Activated gamma-delta T cell treated with Interleukin-2 at 50 U/mL for 16 hours (primary cell): ENCODE results near the gene MPHOSPH10.
A peak's percentile ranks its signal among the peaks of the same experiment; 100 is the strongest.
"Not testable (repeated sequence)": the region's sequence is repeated elsewhere in the genome, so short reads cannot be mapped to it uniquely, and the experiment has no call there.

Experiments
- DNase-seq: peaks from one replicate; pipeline ENCODE4 v3.0.0-alpha.2; 2020

MPHOSPH10 gene

DNA sequence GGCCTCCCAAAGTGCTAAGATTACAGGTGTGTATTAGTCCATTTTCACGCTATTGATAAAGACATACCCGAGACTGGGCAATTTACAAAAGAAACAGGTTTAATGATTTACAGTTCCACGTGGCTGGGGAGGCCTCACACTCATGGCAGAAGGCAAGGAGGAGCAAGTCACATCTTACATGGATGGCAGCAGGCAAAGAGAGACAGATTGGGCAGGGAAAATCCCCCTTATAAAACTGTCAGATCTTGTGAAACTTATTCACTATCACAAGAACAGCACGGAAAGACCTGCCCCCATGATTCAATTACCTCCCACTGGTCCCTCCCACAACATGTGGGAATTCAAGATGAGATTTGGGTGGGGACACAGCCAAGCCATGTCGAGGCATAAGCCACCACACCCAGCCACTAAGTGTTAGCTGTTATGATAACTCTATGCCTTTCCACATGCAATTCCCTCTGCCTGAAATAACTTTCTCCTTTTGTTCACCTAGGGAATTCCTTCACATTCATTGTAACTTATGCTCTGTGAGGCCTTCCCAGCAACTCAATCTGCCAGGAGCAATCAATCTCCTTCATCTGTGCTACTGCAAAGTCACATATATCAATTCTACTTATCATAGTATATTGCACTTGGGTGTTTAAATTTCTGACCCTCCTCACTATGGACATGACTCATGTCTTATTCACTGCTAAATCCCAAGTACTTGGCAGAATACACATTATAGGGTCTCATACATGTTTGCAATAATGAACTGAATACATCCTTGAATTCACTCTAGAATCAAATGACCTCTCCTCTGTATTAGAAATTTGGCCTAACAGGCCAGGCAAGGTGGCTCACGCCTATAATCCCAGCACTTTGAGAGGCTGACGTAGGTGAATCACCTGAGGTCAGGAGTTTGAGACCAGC is 7.8 kb upstream of the MPHOSPH10 start:
- DNase-seq: no peak

DNA sequence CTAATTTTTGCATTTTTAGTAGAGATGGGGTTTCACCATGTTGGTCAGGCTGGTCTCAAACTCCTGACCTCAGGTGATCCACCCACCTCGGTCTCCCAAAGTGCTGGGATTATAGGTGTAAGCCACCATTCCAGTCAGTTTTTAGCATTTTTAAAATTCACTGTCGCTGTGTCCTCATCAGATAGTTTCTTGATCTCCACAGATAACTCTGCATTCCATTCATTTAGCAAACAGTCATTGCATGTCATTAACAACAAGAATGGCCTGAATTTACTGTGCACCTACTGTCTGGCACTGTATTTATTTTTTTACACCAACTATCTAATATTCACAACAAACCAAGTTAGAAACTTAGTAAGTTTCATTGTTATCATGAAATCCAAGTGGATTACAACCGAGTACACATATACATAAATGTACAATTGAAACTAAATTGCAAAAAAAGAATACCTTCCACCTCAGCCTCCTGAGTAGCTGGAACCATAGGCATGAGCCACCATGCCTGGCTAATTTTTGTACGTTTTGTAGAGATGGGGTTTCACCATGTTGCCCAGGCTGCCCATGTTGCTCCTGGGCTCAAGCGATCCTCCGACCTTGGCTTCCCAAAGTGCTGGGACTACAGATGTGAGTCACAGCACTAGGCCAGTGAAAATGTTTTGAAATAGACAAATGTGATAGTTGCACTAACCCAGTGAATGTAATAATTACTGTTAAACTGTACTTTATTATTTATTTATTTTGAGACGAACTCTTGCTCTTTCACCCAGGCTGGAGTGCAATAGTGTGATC is 4.7 kb upstream of the MPHOSPH10 start:
- no peak for DNase-seq

DNA sequence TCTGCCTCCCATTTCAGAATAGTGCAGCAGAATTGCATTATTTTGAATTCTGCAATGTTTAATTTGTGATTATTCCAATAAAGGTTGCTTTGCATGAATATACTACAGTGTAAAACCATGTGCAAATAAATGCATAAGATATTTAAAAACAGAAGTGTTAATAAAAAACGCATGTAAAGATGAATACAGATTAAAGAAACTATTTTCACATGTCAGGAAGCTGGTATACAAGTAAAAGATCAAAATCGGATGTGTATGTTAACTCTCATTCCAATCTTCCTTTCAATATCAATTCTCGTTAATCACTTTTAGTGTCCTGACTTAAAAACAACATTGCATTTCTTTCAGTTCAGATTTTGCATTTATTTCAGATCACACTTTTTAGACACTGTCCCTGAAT is 3.5 kb upstream of the MPHOSPH10 start:
- DNase-seq: no peak

DNA sequence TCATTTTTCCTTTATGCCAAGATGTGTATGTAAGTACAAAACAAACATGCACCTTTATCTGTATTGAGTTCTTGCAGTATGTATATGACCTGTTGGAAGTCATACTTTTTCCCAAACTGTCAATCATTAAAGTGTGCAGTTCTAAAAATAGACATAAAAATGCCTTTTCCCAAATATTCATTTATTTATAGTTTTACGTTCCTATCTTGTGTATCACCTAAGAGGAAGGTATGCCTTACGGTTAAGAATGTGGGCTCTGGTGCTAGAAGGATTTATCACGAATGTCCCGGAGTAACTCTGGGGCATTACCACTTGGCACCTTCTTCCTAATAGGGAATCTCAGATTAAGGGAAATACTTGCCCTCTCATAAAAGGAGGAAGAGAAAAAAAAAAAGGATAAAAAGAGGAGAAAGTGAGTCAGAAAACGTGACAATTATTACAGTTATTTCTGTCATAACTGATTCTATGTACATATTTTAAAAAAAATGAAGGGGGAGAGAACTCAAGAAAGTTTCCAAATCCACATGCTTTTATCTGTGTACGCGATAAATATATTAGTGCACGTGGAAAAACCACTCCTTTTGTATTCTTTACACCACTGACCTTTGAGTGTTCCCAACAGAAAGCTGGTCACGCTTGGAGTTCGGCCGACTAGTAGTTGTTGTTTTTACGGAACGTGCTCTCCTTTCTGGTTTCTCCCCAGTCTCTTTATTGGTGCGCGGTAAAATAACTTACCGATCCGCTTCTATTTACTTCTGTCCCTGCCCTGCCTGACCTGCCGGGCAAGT is 1.1 kb upstream of the MPHOSPH10 start:
- DNase-seq: no peak

DNA sequence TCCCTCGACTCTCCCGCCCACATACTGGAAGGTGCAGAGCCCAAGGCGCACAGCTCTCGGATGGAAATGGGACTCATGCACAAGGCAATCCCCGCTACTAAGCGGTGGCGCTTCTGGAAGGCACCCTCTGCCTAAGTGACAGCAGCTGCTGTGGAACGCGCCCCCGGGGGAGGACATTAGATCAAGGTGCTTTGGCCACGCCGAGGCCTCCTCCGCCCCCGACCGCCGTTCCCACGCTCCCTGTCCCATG is 607 bp upstream of the MPHOSPH10 start:
- DNase-seq: no peak

DNA sequence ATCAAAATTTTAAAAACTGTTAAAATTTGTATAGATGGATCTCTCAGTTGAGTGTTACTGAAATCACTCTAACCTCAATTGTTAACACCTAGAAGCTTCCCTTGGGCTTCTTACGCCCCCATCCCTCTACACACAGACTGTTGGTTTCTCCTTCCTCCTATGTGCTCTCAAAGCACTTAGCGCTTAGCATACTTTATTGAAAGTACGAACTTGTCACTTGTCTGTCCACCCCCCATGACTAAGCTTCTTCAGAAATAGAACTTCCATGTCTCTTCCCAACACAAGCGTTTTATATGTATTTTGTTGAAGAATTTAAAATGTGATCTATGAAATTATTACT is 441 bp downstream of the MPHOSPH10 start:
- no peak for DNase-seq

DNA sequence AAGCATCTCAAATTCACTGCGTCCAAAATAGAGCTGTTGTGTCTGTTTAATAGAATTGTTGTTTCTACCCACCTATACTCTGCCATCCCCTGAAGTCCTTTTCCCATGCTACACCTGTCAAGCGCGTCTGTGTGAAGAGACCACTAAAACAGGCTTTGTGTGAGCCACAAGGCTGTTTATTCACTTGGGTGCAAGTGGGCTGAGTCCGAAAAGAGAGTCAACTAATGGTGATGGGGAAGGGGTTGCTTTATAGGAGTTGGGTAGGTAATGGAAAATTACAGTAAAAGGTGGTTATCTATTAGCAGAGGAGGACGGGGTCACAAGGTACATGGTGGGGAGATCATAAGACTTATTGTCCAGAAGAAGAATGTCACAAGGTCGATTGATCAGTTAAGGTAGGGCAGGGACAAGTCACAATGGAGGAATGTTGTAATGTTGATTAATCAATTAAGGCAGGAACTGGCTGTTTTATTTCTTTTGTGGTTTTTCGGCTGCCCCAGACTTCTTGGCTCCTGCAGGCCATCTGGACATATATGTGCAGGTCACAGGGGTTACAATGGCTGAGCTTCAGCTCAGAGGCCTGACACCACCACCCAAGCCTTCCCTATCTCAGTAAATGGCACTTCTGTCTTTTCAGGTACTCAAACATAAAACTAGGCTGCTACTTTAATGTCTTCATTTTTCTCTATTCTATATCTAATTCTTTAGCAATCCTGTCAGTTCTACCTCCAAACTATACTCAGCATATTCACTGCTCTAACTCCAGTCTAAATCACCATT is 1.1 kb downstream of the MPHOSPH10 start:
- not testable (repeated sequence) for DNase-seq

DNA sequence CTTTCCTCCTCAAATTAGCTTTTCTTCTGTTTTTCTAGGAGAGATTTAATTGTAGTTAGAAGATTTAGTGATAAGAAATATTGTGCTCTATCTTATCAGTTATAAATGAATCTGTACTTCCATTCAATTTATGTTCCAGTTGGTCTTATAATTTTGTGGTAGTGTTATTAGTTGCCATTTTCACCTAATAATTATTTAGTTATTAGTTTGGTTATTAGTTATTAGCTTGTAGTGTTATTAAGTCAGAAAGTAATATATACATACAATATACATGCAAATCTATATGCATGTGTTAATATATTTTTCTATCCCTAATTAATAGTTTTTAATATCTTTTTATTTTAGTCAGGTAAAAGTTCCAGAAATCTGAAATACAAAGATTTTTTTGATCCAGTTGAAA is 3.2 kb downstream of the MPHOSPH10 start:
- DNase-seq: no peak

DNA sequence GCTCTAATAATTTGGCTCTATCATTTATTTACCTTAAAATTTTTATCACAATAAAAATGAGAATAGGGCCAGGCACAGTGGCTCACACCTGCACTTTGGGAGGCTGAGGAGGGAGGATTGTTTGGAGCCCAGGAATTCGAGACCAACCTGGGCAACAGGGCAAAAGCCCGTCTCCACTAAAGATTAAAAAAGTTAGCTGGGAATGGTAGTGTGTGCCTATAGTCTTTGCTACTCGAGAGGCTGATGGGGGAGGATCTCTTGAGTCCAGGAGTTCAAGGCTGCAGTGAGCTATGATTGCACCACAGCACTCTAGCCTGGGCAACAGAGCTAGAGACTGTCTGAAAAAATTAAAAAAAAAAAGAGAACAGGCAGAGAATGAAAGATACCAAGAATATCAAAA is 5.7 kb downstream of the MPHOSPH10 start:
- DNase-seq: no peak

DNA sequence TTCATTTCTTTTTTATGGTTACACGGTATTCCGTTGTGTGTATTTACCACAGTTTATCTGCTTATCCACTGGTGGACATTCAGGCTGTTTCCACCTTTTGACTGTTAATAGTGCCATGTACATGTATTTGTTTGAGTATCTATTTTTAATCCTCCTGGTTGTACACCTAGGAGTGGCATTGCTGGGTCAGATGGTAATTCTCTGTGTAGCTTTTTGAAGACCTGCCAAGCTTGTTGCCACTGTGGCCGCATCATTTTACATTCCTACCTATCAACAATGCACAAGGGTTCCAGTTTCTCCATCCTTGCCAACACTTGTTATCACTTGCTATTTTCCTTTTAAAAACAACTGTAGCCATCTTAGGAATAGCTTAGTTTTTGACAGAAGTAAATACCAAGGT is 13.3 kb downstream of the MPHOSPH10 start:
- no peak for DNase-seq

DNA sequence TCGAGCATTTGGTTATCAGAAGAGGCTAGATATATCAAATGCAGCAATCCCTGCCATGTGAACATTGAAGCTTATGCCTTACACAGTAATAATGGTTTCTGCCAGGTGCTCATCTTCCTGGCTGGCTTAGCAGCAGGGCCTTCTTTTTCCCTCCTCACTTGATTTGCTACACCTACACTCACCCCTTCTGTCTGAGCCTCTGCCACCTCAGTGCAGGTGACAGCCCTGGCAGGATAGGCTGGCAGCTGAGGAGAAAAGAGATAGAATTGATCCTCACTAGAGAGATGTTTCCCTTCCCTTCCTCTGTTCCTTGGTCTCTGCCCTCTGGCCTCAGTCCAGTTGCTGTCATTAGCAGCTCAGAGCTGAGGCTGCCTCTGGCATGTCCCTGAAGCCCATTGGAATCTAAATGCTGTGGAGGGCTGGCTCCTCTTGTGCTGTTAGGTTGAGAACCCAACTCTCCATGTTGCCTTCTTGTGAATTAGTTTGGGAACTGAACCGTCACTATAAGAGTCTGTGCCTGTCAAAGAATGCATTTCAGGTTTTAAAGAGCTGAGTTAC is 18.2 kb downstream of the MPHOSPH10 start:
- no peak for DNase-seq

DNA sequence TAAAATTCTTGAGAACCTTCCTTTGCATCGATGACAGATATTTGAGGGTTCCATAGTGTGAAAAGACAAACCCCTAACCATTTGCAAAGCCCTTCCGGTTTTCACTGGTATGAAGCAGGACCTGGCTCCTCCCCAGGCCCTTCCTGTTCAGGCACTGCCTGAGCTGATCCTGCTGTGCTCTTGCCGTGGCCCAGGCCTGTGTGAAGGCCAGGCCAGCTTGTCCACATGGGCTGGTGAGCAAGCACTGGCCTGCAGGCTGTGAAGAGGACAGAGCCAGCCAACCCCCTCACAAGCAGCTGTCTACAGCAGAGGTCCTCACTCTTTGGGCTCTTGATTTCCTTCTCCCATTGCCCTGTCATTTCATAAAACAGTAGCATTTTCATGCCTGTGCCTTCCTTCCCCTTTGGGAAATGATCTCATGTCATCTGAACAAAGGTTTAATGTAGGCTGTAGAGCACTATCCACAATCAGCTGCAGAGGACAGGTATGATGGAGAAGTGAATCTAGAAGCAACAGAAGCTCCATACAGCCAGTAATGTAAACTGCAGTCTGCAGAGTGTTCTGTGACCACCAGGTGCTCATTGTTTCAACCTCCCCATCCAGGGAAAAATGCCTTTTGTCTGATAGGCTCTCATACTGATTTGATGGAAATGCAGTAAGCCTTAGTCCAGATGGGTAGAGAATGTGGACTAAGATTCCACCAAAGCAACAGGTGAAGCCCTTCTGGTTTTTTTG is 19.8 kb downstream of the MPHOSPH10 start:
- DNase-seq: no peak

DNA sequence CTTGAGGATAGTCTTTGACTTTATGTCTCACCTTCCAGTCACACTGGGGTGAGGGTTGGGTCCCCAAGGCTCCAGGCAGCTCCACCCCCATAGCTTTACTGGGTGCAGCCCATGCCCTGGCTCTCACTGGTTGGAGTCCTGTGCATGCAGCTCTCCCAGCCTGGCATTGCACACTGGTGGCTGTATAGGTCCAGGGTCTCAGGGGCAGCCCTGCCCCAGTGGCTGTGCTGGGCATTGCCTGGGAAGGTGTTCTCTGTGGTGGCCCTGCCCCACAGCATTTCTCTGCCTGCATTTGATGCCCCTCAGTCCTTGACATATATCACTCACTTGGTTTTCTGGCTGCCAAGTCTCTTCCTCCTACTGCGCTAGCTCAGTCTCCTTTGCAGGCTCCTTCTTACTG is 21.2 kb downstream of the MPHOSPH10 start:
- no peak for DNase-seq

DNA sequence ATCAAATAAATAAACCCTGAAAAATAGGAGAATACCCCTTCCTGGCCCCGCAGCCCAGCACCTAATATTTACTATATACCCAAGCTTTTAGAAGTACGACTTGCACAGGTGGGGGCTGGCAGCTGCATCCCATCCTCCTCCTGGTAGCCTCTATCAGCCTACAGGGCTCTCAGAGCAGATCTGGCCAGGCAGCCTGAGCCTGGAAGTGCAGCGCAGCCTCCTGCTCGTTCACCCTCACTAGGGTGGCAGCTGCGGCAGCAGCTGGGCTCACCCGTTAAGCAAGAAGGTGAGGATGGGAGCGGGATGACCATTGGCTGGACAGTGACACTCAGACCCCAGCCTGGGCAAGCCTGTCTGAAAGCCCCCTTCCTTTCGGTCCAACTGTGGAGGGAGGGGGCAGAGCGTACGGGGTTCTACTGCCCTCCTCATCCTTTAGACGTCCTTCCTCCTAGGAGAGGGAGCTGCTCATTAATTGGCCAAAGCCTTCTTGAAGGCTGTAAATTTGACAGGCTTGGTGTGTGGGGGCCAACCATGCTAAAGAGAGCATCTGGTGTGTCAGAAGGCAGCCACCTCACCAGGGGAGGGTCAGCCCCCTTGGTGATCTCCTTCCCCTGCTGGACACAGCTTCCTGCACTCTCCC is 23.3 kb downstream of the MPHOSPH10 start:
- no peak for DNase-seq

DNA sequence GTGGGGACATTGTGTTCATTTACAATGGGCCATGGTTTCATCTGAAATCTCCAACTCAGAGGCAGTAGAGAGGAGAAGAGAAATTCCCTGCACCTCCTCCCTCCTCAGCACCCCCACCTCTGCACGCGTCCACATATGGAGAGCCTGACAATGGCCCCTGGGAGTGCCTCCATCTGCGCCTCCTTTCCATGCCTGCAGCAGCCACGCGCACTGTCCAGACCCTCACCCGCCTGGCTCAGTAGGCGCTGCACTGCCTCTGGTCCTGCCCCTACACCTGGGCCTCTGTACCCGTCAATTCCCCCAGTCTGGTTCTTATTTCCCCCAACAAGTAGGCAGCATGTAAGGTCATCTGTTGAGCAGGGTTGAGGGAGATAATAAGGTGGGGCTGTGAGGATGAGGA is 23.8 kb downstream of the MPHOSPH10 start:
- no peak for DNase-seq

DNA sequence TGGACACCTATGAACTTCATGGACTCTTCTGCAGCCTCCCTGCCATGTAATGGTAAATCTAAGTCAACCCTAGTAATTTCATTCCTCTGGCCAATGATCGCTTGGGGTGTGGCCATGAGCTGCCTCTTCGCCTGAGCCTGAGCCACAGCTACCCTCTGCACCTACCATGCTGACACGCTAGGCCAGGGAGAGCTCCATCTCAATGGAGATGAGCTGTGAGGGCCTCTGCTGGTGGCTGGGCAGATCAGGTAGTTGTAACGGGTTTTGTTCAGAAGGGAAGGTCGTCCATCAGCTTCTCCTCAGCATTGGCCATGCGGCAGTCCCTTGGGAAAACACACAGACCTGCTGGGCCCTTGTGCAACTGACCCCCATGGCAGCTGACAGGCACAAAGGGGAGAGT is 24.4 kb downstream of the MPHOSPH10 start:
- DNase-seq: no peak

DNA sequence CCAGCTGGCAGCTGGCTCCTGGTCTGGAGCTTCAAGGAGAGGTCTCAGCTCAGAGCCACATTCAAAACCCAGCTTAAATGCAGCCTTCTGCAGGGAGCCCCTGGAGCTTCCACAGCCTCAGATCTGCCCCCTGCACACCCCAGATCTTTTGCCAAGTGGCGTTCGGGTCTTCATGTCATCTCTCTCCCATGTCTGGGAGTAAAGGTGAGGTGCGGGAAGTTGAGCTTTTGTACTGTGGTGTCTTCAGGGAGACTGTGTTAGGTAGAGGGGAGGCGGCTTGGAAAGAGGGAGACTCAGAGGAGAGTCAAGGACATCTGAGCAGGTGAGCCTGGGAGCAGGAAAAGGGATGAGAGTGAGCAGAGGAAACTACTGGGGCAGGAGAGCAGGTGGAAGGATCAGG is 25.4 kb downstream of the MPHOSPH10 start:
- DNase-seq: no peak

DNA sequence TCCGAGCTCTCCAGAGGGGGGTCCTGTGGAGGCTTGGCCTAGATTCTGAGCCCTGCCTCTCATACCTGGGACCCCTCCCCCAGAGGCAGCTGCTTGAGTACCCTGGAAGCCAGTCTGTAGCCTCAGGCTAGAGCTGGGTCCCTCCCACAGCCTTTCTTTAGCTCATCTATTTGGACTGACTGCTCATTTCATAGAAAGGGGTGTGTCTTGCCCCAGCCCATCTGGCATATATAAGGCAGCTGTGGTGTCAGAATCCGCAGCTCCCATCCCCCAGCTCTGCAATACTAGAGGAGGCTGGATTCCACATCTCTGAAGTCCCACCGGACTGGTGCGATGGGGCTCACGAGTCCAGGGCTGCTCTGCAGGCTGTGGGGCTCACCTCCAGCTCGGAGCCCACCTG is 26.1 kb downstream of the MPHOSPH10 start:
- DNase-seq: no peak

DNA sequence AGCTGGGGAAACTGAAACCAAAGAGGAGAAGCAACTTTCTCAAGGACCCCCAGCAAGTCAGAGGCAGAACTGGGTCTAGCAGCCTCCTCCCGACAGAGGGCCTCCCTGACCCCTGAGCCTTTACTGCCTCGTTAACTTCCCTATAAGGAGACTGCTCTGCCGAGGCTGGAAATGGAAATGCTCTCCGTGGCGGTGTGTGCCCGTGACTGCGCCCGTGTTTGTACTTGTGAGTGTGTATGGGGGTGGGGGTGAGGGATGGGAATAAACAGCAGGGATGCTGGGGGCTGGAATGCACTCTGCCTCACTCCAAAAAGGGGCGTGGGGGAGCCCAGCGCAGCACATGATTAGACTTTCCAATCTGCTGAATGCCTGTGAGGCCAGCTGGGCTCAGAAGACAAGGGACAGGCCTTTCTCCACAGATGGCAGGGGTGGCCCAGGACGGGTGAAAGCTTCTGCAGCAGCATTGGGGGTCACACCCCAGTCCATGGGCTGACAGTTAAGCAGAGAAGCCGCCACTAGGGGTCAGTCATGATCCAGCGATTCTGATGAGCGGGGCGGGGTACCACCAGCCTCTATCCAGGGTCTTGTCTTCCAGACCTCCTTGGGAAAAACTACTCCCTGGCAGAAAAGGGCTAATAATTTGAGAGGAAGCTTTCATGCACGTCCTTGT is 26.8 kb downstream of the MPHOSPH10 start:
- DNase-seq: peak; percentile 58

DNA sequence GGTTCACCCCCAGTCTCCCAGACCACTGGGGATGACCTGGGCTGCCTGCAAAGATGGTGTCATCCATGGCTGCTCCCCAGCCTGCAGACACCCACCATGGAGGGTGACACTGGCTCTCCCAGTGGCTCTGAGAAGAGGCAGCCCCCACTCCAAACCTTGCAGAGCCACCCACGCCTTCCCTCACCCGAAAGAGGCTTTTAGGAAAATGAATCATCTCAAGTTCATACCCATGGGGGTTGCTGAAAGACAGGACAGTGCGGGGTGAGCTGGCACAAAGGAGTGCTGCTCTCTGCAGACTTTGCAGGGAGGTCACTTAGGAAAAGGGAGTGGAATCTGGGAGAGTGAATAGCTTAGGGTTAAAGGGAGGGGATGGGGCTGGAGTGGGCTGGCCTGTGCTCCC is 36.4 kb downstream of the MPHOSPH10 start:
- no peak for DNase-seq

DNA sequence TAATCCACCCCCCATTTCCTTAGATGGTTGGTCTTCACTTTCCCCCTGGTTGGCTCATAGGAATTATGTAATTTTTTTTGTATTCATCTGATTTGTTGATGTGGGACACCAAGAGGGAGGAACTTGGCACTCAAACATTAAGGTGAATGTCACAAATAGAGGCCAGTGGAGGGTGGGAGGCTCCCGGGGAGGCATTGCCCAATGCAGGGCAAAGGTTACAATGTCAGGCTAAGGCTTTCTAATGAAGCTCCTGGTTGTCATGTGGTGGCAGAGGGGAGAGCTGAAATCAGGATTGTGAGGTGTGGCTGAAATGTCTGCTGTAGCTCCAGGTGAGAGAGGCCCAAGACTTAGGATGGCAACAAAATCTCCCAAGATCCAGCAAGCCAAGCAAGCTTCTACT is 42.7 kb downstream of the MPHOSPH10 start:
- DNase-seq: no peak
